MM.1S (cell line): Measurements from ENCODE around the gene MITF.

Source experiments
- DNase-seq: peaks from one replicate; pipeline ENCODE4 v3.0.0-alpha.2; 2015
- H2AFZ ChIP-seq: fragments of 300-600 bp; sonication (generic); 2 replicates; pipeline ENCODE4 v1.6.0; 2016; ENCODE audit warnings: antibody characterized with exemption, low read length
- H3F3A ChIP-seq: fragments of 300-600 bp; sonication (generic); 2 replicates; pipeline ENCODE4 v1.6.1; 2016; ENCODE audit warnings: mild to moderate bottlenecking, antibody characterized with exemption, low read length, moderate library complexity, mixed read lengths; ENCODE audit not compliant: insufficient read depth
- H3K27ac ChIP-seq: fragments of 300-600 bp; sonication (generic); 2 replicates; pipeline ENCODE4 v1.5.1; 2016; ENCODE audit warnings: mild to moderate bottlenecking, low read length
- H3K27me3 ChIP-seq: fragments of 300-600 bp; sonication (generic); replicated peaks from 2 replicates; pipeline ENCODE4 v1.6.0; 2016; ENCODE audit warnings: low read length; ENCODE audit not compliant: insufficient read depth
- H3K36me3 ChIP-seq: fragments of 300-600 bp; sonication (generic); replicated peaks from 2 replicates; pipeline ENCODE4 v1.6.1; 2016; ENCODE audit warnings: mild to moderate bottlenecking, low read length, mixed read lengths; ENCODE audit not compliant: insufficient read depth
- H3K4me1 ChIP-seq: fragments of 300-600 bp; sonication (generic); 2 replicates; pipeline ENCODE4 v1.6.1; 2016; ENCODE audit warnings: low read length, mixed read lengths
- H3K4me2 ChIP-seq: fragments of 300-600 bp; sonication (generic); 2 replicates; pipeline ENCODE4 v1.6.0; 2016; ENCODE audit warnings: low read depth, low read length
- H3K4me3 ChIP-seq: fragments of 300-600 bp; sonication (generic); 2 replicates; pipeline ENCODE4 v1.5.1; 2016; ENCODE audit warnings: low read length, mixed read lengths
- H3K79me2 ChIP-seq: fragments of 300-600 bp; sonication (generic); 2 replicates; pipeline ENCODE4 v1.6.1; 2016; ENCODE audit warnings: mixed run types, low read length, mixed read lengths
- H3K9ac ChIP-seq: fragments of 300-600 bp; sonication (generic); 2 replicates; pipeline ENCODE4 v1.6.1; 2016; ENCODE audit warnings: low read length, mixed read lengths
- H3K9me2 ChIP-seq: fragments of 300-600 bp; sonication (generic); replicated peaks from 2 replicates; pipeline ENCODE4 v1.6.1; 2016; ENCODE audit warnings: mild to moderate bottlenecking, low read length, mixed read lengths; ENCODE audit not compliant: insufficient read depth
- H3K9me3 ChIP-seq: fragments of 300-600 bp; sonication (generic); replicated peaks from 2 replicates; pipeline ENCODE4 v1.6.1; 2016; ENCODE audit warnings: mild to moderate bottlenecking, low read length, mixed read lengths; ENCODE audit not compliant: insufficient read depth
- H4K20me1 ChIP-seq: fragments of 300-600 bp; sonication (generic); 2 replicates; pipeline ENCODE4 v1.6.1; 2016; ENCODE audit warnings: mild to moderate bottlenecking, low read length, moderate library complexity, mixed read lengths; ENCODE audit not compliant: insufficient read depth
- EZH2 ChIP-seq: fragments of 300-600 bp; sonication (generic); optimal IDR thresholded peaks from 2 replicates; pipeline ENCODE3; 2017; ENCODE audit warnings: low read depth, mild to moderate bottlenecking, antibody characterized with exemption, low read length, mixed read lengths
- EZH2phosphoT487 ChIP-seq: fragments of 300-600 bp; sonication (generic); IDR thresholded peaks from 2 replicates; pipeline ENCODE4 v1.6.1; 2018; ENCODE audit warnings: antibody characterized with exemption, low read length
- TF ChIP-seq, protein P1 (sequence below): fragments of 300-600 bp; sonication (generic); IDR thresholded peaks from 2 replicates; pipeline ENCODE4 v1.5.1; 2016; ENCODE audit warnings: antibody characterized with exemption, low read length, mixed read lengths

The MITF gene

GRCh38 chr3:69856965-69857705 is 117.9 kb downstream of the MITF start:
- Histone ChIP-seq H3K79me2 (no peaks in the 10 kb centered on the region), H4K20me1 (no peaks in the 10 kb centered on the region), H3K4me1 (no peaks in the 10 kb centered on the region), H3K9me3 (no peaks in the 10 kb centered on the region), H3K36me3 (no peaks in the 10 kb centered on the region), H3F3A (no peaks in the 10 kb centered on the region), H3K9ac (no peak overlapping the region), H3K4me2 (no peak overlapping the region), H3K9me2 (no peaks in the 10 kb centered on the region), H3K27ac (no peak overlapping the region), H3K4me3 (no peak overlapping the region), H2AFZ (no peak overlapping the region), H3K27me3 (no peaks in the 10 kb centered on the region)
- DNase-seq: no peak
- no peak for TF ChIP-seq EZH2phosphoT487
- TF ChIP-seq EZH2: no peak
- TF ChIP-seq, protein P1, sequence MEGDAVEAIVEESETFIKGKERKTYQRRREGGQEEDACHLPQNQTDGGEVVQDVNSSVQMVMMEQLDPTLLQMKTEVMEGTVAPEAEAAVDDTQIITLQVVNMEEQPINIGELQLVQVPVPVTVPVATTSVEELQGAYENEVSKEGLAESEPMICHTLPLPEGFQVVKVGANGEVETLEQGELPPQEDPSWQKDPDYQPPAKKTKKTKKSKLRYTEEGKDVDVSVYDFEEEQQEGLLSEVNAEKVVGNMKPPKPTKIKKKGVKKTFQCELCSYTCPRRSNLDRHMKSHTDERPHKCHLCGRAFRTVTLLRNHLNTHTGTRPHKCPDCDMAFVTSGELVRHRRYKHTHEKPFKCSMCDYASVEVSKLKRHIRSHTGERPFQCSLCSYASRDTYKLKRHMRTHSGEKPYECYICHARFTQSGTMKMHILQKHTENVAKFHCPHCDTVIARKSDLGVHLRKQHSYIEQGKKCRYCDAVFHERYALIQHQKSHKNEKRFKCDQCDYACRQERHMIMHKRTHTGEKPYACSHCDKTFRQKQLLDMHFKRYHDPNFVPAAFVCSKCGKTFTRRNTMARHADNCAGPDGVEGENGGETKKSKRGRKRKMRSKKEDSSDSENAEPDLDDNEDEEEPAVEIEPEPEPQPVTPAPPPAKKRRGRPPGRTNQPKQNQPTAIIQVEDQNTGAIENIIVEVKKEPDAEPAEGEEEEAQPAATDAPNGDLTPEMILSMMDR: no peak

- no peak for DNase-seq
- Histone ChIP-seq H3K27me3 (no peaks in the 10 kb centered on the region), H3K9ac (no peak overlapping the region), H4K20me1 (no peaks in the 10 kb centered on the region), H3K36me3 (no peaks in the 10 kb centered on the region), H3K9me3 (no peaks in the 10 kb centered on the region), H3F3A (no peaks in the 10 kb centered on the region), H3K27ac (no peak overlapping the region), H3K4me3 (no peak overlapping the region), H3K4me1 (no peaks in the 10 kb centered on the region), H3K4me2 (no peak overlapping the region), H2AFZ (no peak overlapping the region), H3K9me2 (no peaks in the 10 kb centered on the region), H3K79me2 (no peaks in the 10 kb centered on the region)
- TF ChIP-seq EZH2phosphoT487: no peak
- TF ChIP-seq EZH2: no peak
- TF ChIP-seq, protein P1: no peak
Measured at GRCh38 chr3:69861556-69861955, 122.3 kb downstream of the MITF start.

DNA sequence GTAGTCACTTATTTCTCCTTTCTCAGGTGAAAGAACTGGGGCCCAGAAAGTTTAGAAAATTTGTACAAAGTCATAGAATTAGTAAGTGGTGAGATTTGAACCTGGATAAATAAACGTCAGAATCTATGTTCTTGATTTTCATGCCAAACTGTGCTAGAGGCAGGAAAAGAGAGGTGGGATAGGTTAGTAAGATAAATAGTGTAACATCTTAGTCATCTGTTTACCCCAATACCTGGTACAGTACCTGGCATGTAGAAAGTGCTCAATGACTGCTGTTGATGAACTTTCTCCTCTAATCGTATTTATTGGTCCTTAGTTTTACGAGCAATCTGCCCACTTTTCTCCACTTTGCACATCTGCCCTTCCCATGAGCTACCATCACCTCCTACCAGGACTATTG is 124.9 kb downstream of the MITF start:
- Histone ChIP-seq H3K4me1 (no peaks in the 10 kb centered on the region), H3K27ac (no peak overlapping the region), H3K9me3 (no peaks in the 10 kb centered on the region), H3K4me2 (no peak overlapping the region), H3K27me3 (no peaks in the 10 kb centered on the region), H3F3A (no peaks in the 10 kb centered on the region), H3K9me2 (no peaks in the 10 kb centered on the region), H3K9ac (no peak overlapping the region), H3K36me3 (no peaks in the 10 kb centered on the region), H3K79me2 (no peaks in the 10 kb centered on the region), H2AFZ (no peak overlapping the region), H4K20me1 (no peaks in the 10 kb centered on the region), H3K4me3 (no peak overlapping the region)
- DNase-seq: no peak
- TF ChIP-seq EZH2 (no peak), EZH2phosphoT487 (no peak)
- TF ChIP-seq, protein P1: no peak
